GM19372 (cell line): ENCODE data around the gene IFITM1.
"Not testable (repeated sequence)": the region's sequence is repeated elsewhere in the genome, so short reads cannot be mapped to it uniquely, and the experiment has no call there.

Experiments used
- ATAC-seq: cut with Tn5 transposase; IDR thresholded peaks from one replicate; pipeline ENCODE4 v1.9.1; 2021; ENCODE audit warnings: mild to moderate bottlenecking, low read depth, moderate library complexity; ENCODE audit not compliant: unreplicated experiment

Gene IFITM1

DNA sequence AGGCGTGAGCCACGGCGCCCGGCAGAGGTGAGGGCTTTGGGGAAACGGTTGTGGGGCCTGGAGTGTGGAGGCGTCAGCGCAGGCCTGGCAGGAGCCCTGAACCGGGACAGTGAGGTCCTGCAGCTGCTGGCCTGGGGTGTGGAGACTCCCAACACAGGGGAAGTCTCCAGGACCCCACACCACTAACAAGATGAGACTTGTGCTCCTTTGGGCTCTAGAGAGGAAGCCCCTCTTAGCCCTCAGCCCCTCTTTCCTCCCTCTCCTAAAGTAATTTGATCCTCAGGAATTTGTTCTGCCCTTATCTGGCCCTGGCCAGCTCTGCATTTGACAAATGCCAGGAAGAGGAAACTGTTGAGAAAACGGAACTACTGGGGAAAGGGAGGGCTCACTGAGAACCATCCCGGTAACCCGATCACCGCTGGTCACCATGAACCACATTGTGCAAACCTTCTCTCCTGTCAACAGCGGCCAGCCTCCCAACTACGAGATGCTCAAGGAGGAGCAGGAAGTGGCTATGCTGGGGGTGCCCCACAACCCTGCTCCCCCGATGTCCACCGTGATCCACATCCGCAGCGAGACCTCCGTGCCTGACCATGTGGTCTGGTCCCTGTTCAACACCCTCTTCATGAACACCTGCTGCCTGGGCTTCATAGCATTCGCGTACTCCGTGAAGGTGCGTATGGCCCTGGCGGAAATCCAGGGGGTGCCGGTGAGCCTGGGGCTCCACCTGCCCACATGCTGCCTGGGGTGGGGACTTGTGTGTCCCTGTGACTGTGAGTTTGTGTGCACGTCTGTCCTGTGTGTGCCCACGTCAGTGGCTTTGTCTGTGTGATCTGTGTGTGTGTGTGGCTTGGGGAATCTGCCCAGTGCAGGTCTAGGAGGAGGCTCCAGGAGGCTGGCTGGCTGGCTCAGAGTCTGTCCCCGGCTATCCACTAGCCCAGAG is 5.8 kb upstream of the IFITM1 start, which contains the start of gene IFITM2:
Gene IFITM2 (plus strand): TSS at position 51 of the 943 bp plus-strand sequence. CDS start 377 bp downstream, at position 428.
- ATAC-seq, result not testable (repeated sequence)

DNA sequence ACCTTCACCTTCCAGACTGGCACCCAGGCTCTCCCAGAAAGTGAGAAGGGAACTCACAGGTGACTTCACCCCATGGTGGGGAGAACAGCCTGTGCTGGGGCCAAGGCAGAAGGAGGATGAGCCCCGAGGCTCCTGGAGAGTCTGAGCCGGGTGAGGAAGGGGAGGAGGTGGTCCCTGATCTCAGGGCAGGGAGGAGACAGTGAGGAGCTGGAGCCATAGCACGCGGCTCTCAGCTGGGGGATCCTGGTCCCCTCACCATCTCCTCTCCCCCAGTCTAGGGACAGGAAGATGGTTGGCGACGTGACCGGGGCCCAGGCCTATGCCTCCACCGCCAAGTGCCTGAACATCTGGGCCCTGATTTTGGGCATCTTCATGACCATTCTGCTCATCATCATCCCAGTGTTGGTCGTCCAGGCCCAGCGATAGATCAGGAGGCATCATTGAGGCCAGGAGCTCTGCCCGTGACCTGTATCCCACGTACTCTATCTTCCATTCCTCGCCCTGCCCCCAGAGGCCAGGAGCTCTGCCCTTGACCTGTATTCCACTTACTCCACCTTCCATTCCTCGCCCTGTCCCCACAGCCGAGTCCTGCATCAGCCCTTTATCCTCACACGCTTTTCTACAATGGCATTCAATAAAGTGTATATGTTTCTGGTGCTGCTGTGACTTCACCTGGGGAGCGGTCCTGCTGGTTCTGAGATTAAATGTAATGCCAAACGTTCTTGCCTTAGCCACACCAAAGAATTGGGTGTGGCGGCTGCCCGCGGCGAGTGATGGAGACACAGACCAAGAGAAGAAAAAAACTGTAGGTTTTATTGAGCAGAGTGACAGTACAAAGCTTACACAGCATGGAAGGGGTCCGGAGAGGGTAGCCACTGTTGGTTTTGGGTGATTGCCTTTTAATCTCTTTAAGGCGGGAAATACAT is 4.8 kb upstream of the IFITM1 start:
- ATAC-seq, result not testable (repeated sequence)

DNA sequence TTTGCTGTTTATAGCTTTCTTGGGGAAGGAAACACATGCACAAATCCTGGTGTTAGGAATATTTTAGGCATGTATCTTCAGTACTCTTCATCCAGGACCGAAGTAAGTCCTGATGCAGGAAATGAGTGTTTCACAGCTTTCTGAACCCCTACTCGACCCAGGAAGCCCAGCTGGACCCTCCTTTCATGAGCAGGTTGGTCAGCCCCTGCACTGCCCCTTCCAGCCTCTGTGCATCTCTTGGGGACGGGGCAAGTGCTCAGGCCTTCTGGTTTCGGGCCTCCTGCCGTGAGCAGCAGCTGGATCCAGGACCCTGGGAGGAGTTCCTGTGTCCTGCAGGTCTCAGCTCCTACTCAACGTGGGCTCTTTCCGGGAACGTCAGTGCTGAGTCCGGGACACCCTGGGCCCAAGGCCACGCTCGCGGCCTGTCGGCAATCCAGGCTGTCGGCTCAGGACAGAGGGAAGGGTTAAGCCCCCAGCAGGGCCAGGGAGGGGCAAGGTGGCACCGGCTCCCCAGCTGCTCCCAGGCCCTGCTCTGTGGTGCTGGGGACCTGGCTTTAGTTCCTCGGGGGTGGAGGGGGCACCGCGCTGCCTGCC is 3.8 kb upstream of the IFITM1 start:
- ATAC-seq, result not testable (repeated sequence)

DNA sequence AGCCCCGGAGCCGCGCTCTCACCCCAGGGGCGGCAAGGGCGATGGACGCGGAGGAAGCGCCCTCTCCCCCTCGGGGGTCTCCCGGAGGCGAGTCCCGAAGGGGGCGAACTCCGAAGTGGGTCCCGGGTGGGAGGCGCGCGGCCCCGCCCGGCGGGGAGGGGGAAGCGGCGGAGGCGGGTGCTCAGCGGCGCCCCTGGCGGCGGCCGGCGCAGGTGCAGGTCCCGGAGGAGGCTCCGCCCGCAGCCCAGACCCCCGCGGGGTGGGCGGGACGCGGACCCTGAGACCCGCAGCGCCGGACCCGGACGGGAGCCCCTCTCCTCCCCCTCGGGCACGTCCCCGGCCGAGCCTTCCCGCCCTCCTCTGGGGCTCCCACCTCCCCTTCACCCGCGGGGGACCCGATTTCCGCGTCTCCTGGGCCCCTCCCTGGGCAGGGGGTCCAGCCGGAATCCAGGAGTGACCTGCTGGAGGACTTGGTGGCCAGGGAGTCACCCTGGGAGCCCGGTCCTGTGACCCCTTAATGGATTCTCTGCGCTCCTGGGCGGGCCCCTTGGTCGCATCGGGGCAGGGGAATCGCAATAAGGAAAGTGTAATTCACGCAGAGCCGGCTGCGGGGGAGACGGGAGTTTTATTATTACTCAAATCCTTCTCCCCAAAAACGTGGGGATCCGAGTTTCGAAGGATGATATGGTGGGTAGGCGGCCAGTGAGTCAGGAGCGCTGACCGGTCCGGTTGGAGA is 2.7 kb upstream of the IFITM1 start:
- not testable (repeated sequence) for ATAC-seq

DNA sequence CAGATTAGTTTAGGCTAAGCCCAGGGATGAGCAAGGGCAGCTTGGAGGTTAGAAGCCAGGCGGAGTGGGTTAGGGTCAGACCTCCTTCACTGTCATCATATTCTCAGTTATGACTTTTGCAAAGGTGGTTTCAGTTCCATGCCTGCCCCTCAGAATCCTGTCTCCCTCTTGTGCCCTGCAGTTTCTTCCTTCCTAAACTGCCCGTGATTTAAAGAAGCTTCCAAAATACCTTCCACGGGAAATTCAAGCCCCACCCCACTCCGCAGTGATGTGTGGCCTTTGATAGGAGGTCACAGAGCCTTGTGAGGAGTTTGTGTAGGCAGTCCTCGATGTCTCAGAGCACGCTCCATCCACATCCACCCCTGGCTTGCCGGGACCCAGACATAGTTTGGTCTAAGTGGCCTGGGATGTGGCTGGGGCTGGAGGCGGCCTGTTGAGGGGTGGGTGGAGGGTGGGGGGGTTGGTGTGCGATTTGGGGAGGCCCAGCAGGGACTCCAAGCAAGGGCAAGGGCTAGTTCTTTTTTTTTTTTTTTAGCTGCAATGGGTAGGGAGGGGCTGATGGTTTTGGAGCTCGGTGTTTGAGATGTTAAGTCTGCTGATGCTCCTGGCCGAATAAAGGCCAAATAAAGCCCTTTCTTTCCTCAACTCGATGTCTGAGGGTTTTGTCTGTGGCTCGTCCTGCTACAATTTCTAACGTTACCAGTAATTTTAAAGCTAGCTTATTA is 1.6 kb upstream of the IFITM1 start:
- no peak for ATAC-seq

GRCh38 chr11:313304-313786 is 495 bp upstream of the IFITM1 start:
- ATAC-seq, result no peak

DNA sequence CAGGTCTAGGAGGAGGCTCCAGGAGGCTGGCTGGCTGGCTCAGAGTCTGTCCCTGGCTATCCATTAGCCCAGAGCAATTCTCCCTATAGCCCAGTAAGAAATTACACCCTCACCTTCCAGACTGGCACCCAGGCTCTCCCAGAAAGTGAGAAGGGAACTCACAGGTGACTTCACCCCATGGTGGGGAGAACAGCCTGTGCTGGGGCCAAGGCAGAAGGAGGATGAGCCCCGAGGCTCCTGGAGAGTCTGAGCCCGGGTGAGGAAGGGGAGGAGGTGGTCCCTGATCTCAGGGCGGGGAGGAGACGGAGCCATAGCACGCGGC is 675 bp downstream of the IFITM1 start:
- not testable (repeated sequence) for ATAC-seq

GRCh38 chr11:315051-315481 is 1.2 kb downstream of the IFITM1 start:
- ATAC-seq, result no peak

- no peak for ATAC-seq
Observed at GRCh38 chr11:315516-315994, 1.7 kb downstream of the IFITM1 start.

- ATAC-seq, result no peak
Observed at GRCh38 chr11:316031-316701, 2.3 kb downstream of the IFITM1 start.

GRCh38 chr11:316891-317301 is 3.1 kb downstream of the IFITM1 start:
- ATAC-seq, result no peak

DNA sequence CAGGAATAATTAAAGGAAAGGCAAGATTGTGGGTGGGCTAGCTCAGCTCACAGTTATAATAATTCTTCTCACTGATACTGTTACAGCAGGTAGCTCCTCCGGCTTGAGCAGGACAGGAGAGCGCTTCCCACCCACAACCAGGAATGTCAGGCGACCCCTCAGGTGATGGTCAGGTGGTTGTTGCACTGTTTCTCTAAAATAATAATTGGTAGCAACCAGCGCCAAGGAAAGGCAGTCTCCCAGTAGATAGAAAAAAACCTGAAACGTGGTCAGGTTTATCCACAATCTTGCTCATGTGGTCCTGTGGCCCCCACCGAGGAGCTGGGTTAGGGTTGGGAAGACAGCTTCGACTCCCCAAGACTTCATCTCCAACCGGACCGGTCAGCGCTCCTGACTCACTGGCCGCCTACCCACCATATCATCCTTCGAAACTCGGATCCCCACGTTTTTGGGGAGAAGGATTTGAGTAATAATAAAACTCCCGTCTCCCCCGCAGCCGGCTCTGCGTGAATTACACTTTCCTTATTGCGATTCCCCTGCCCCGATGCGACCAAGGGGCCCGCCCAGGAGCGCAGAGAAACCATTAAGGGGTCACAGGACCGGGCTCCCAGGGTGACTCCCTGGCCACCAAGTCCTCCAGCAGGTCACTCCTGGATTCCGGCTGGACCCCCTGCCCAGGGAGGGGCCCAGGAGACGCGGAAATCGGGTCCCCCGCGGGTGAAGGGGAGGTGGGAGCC is 4.0 kb downstream of the IFITM1 start:
- not testable (repeated sequence) for ATAC-seq

- ATAC-seq, result not testable (repeated sequence)
Observed at GRCh38 chr11:318405-319120, 4.7 kb downstream of the IFITM1 start.

- not testable (repeated sequence) for ATAC-seq
Observed at GRCh38 chr11:319121-319887, 5.5 kb downstream of the IFITM1 start.

- ATAC-seq, result not testable (repeated sequence)
Observed at GRCh38 chr11:319888-320273, 6.0 kb downstream of the IFITM1 start.

GRCh38 chr11:324156-324555 is 10.3 kb downstream of the IFITM1 start:
- ATAC-seq, result no peak
